OCI-LY3 (cell line): Measurements from ENCODE around the gene KLHDC8B.

ENCODE experiments used
- EZH2phosphoT487 ChIP-seq: fragments of 200-600 bp; shearing (Covaris generic); IDR thresholded peaks from 2 replicates; pipeline ENCODE4 v1.6.1; 2018; ENCODE audit warnings: antibody characterized with exemption, mixed run types, low read depth
- TF ChIP-seq, protein P1 (sequence below): fragments of 200-600, 300-600 bp; sonication (generic); IDR thresholded peaks from 2 replicates; pipeline ENCODE4 v1.5.1; 2014; ENCODE audit warnings: antibody characterized with exemption, low read length, low read depth

DNA sequence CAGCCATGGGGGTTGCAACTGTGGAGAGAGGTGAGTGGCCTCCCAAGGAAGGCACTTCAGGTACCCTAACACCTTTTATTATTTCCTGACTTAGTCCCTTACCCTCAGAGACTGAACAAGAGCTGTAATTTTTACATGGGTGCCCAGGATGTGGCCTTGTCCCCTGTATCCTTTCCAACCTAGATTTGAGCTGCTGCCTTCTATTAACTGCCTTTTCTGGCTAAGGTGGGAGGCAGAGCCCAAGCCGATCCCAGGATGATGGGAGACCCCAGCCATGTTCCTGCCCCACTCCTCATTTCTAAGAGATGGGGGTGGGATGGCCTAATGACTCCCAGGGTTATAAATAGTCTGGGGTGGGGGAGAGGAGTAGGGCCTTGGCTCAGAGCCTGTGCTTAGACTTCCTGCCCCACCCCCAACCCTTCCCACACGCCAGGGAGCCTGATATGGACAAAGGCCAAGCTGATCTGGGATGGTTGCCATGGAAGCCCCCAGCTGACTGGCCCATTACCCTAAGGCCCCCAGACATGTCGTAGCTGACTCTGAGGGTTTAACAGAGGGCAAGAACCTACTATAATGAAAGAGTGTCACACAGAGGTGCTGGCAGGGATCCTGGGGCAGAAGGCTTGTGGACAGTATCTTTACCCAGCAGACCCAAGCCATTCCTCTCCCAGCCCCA lies 1.9 kb downstream of the KLHDC8B start:
- TF ChIP-seq, protein P1, sequence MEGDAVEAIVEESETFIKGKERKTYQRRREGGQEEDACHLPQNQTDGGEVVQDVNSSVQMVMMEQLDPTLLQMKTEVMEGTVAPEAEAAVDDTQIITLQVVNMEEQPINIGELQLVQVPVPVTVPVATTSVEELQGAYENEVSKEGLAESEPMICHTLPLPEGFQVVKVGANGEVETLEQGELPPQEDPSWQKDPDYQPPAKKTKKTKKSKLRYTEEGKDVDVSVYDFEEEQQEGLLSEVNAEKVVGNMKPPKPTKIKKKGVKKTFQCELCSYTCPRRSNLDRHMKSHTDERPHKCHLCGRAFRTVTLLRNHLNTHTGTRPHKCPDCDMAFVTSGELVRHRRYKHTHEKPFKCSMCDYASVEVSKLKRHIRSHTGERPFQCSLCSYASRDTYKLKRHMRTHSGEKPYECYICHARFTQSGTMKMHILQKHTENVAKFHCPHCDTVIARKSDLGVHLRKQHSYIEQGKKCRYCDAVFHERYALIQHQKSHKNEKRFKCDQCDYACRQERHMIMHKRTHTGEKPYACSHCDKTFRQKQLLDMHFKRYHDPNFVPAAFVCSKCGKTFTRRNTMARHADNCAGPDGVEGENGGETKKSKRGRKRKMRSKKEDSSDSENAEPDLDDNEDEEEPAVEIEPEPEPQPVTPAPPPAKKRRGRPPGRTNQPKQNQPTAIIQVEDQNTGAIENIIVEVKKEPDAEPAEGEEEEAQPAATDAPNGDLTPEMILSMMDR, result no peak
- no peak for TF ChIP-seq EZH2phosphoT487
